K562 (cell line): ENCODE results near the gene C17orf113. TPM values are rescaled to one million over a fixed set of nuclear protein-coding genes. Genes with fewer than 3 reads are reported as not detected.

Experiments used
- ATF7 ChIP-seq: fragments of 450-650 bp; IDR thresholded peaks from 2 replicates; pipeline ENCODE4 v1.7.1; 2014; ENCODE audit warnings: mild to moderate bottlenecking, moderate library complexity
- CREM ChIP-seq: IDR thresholded peaks from 2 replicates; pipeline ENCODE4 v1.6.1; 2014; ENCODE audit warnings: antibody characterized with exemption, low read depth
- E2F3 ChIP-seq: fragments of 250-450 bp; sonication (Bioruptor Pico); IDR thresholded peaks from 2 replicates; pipeline ENCODE4 v1.4.0; 2020; ENCODE audit warnings: mild to moderate bottlenecking
- ELF4 ChIP-seq: fragments of 450-650 bp; formaldehyde crosslinking; IDR thresholded peaks from 2 replicates; pipeline ENCODE4 v1.4.0; 2022; ENCODE audit warnings: missing genetic modification characterization
- FOXO4 ChIP-seq: fragments of 450-650 bp; formaldehyde crosslinking; IDR thresholded peaks from 2 replicates; pipeline ENCODE4 v1.4.0; 2020; ENCODE audit warnings: mild to moderate bottlenecking, moderate library complexity
- HDAC3 ChIP-seq: fragments of 450-650 bp; IDR thresholded peaks from 2 replicates; pipeline ENCODE4 v1.6.1; 2018; ENCODE audit warnings: borderline replicate concordance, mild to moderate bottlenecking, moderate library complexity; ENCODE audit not compliant: partially characterized antibody
- IFI16 ChIP-seq: fragments of 250-450 bp; sonication (Bioruptor Pico); IDR thresholded peaks from 2 replicates; pipeline ENCODE4 v2.1.2; 2022; ENCODE audit warnings: mild to moderate bottlenecking, inconsistent platforms
- IRF9 ChIP-seq: fragments of 450-650 bp; IDR thresholded peaks from 2 replicates; pipeline ENCODE4 v1.6.1; 2016; ENCODE audit warnings: missing biosample characterization, missing genetic modification characterization
- MTA3 ChIP-seq: fragments of 450-650 bp; formaldehyde crosslinking; IDR thresholded peaks from 2 replicates; pipeline ENCODE4 v1.6.1; 2017; ENCODE audit warnings: mild to moderate bottlenecking, borderline replicate concordance
- NR2C2 ChIP-seq, 2 experiments: fragments of 200-800 bp in 1 of 2; sonication (Bioruptor generic) in 1 of 2; sonication (generic) in 1 of 2; formaldehyde crosslinking in 1 of 2; IDR thresholded peaks; 2 replicates each; pipeline versions ENCODE4 v1.6.1 to v1.8.0; 2016 to 2022; ENCODE audit warnings: mild to moderate bottlenecking in 1 of 2, missing compliant biosample characterization in 1 of 2, missing genetic modification characterization in 1 of 2, missing genetic modification reagents in 1 of 2
- NRF1 ChIP-seq, 2 experiments: fragments of 450-650 bp; IDR thresholded peaks in 1 of 2; conservative IDR thresholded peaks in 1 of 2; 2 replicates each; pipeline ENCODE4 v1.6.1; 2014; ENCODE audit warnings: mild to moderate bottlenecking in 2 of 2
- SPI1 ChIP-seq: IDR thresholded peaks from 2 replicates; pipeline ENCODE4 v1.6.1; 2011; ENCODE audit warnings: low read depth, low read length, control low read depth, borderline replicate concordance
- ZBTB11 ChIP-seq, 3 experiments: fragments of 200-800 bp in 1 of 3; fragments of 250-450 bp in 1 of 3; fragments of 450-650 bp in 1 of 3; sonication (Bioruptor Pico) in 1 of 3; sonication (Bioruptor generic) in 1 of 3; formaldehyde crosslinking in 1 of 3; IDR thresholded peaks; 2 replicates each; pipeline versions ENCODE4 v1.6.1 to v1.8.0; 2016 to 2022; ENCODE audit warnings: mild to moderate bottlenecking in 2 of 3, missing genetic modification characterization in 2 of 3, missing compliant biosample characterization in 1 of 3, moderate library complexity in 1 of 3
- ZFX ChIP-seq: sonication (generic); formaldehyde crosslinking; IDR thresholded peaks from 2 replicates; pipeline ENCODE4 v1.8.0; 2022; ENCODE audit warnings: mild to moderate bottlenecking, missing genetic modification reagents, moderate library complexity
- ZKSCAN8 ChIP-seq: fragments of 200-800 bp; sonication (Bioruptor generic); IDR thresholded peaks from 2 replicates; pipeline ENCODE4 v1.6.1; 2016; ENCODE audit warnings: missing genetic modification characterization, missing compliant biosample characterization
- ZNF165 ChIP-seq: fragments of 250-450 bp; sonication (Bioruptor Pico); IDR thresholded peaks from 2 replicates; pipeline ENCODE4 v1.4.0; 2020; ENCODE audit warnings: borderline replicate concordance
- ZNF583 ChIP-seq: fragments of 250-450 bp; sonication (Bioruptor Pico); IDR thresholded peaks from 2 replicates; pipeline ENCODE4 v1.4.0; 2020
- ZNF586 ChIP-seq: fragments of 450-650 bp; formaldehyde crosslinking; conservative IDR thresholded peaks from 2 replicates; pipeline ENCODE4 v1.4.0; 2020; ENCODE audit warnings: mild to moderate bottlenecking, moderate library complexity
- ZNF766 ChIP-seq: fragments of 200-800 bp; sonication (Bioruptor generic); conservative IDR thresholded peaks from 2 replicates; pipeline ENCODE4 v1.6.1; 2016; ENCODE audit warnings: missing genetic modification characterization, missing compliant biosample characterization
- polyA plus RNA-seq, 8 experiments: library from polyadenylated mRNA; depleted of rRNA in 4 of 8; stranded (reverse) in 5 of 8; unstranded in 3 of 8; fragments of >200 nt; fragmentation: Nextera tagmentation in 2 of 8; fragmentation: Illumina TruSeq in 1 of 8; extraction: Ambion mirVana in 2 of 8; extraction: Trizol in 1 of 8; gene quantifications; 2 replicates each; pipeline versions ENCODE4 v1.2.1 to v1.2.3, GENCODE V29; 2011 to 2014; ENCODE audit warnings: inconsistent platforms in 1 of 8, missing spikeins in 1 of 8
- total RNA-seq, 7 experiments: library from RNA; depleted of rRNA in 6 of 7; stranded (reverse); fragments of >200 nt in 6 of 7; fragmentation: Illumina TruSeq in 2 of 7; extraction: Trizol in 2 of 7; gene quantifications; 2 replicates each; pipeline versions ENCODE4 v1.2.1 to v1.2.3, GENCODE V29; 2011 to 2021; ENCODE audit warnings: low replicate concordance in 1 of 7

The C17orf113 gene
- total and polyA plus RNA-seq, 9 of the 15 experiments (the other 6 are each of a cell fraction or from before 2014, with no cell fraction given), result 0.10 to 1.2 (median 0.31) TPM

GRCh38 chr17:42023524-42024349 lies 26.7 kb downstream of the C17orf113 start (continued):
- TF ChIP-seq FOXO4 (no peak), ZFX (CRISPR knock-in tag) (0 out of 2 replicates have a peak, but pooled peaks have one; percentile 6), SPI1 (peak; percentile 72; the same call in 1 of the 2 replicates), ATF7 (peak; percentile 97), ZNF766 (CRISPR knock-in tag) (peak; percentile 85), HDAC3 (peak; percentile 26), ZKSCAN8 (peak; percentile 69), ZNF583 (CRISPR knock-in tag) (peak; percentile 95), CREM (peak; percentile 76), IRF9 (tag) (peak; percentile 87), NRF1 (conservative IDR thresholded peaks at IDR 0.05 in 1 of 2, IDR thresholded peaks at IDR 0.05 in 1 of 2) (peak; percentile 45 to 52; a peak in 3 of 4 replicates), ELF4 (CRISPR knock-in tag) (peak; percentile 19; the same call in 1 of the 2 replicates), E2F3 (CRISPR knock-in tag) (0 out of 2 replicates have a peak, but pooled peaks have one; percentile 3), IFI16 (CRISPR knock-in tag) (no peak), ZNF586 (peak; percentile 76), NR2C2 (CRISPR knock-in tag; IDR thresholded peaks at IDR 0.05) (no peak), NR2C2 (tag; IDR thresholded peaks at IDR 0.05) (peak; percentile 58; the same call in 1 of the 2 replicates), ZNF165 (peak; percentile 44; the same call in 1 of the 2 replicates), ZBTB11 (CRISPR knock-in tag; IDR thresholded peaks at IDR 0.05) (peak in 1 of 3 experiments; percentile 67; a peak in 2 of 6 replicates), MTA3 (0 out of 2 replicates have a peak, but pooled peaks have one; percentile 32)
